Left ventricle myocardium inferior (tissue), 1 donor: ENCODE data around the gene SLC19A2. TPM values are rescaled to one million over a fixed set of nuclear protein-coding genes. Genes with fewer than 3 reads are reported as not detected.

Source experiments
- DNase-seq: peaks from one replicate; pipeline ENCODE4 v3.0.0-alpha.2; 2020
- H3K27ac ChIP-seq: fragments of 200-600 bp; replicated peaks from 2 replicates; pipeline ENCODE4 v1.8.0; 2021
- H3K27me3 ChIP-seq: fragments of 200-600 bp; 2 replicates; pipeline ENCODE4 v1.8.0; 2021; ENCODE audit warnings: low read depth
- H3K36me3 ChIP-seq: fragments of 200-600 bp; 2 replicates; pipeline ENCODE4 v1.8.0; 2021
- H3K4me1 ChIP-seq: fragments of 200-600 bp; 2 replicates; pipeline ENCODE4 v1.8.0; 2021
- H3K4me3 ChIP-seq: fragments of 200-600 bp; 2 replicates; pipeline ENCODE4 v1.8.0; 2021; ENCODE audit warnings: mild to moderate bottlenecking, moderate library complexity
- H3K9me3 ChIP-seq: fragments of 200-600 bp; replicated peaks from 2 replicates; pipeline ENCODE4 v1.8.0; 2021
- intact Hi-C: fragments of 100-400 bp; cut with micrococcal nuclease; formaldehyde crosslinking; loops from one replicate; pipeline ENCODE4 v1.11.0; 2022
- total RNA-seq: library from RNA; stranded (reverse); fragmentation: NEBNext Ultra II Directional; extraction: Animal tissue kit (Norgen Biotek cat#: 25700); gene quantifications from one replicate; pipeline ENCODE4 v1.2.1, GENCODE V29; 2021
- TF ChIP-seq, protein P1 (sequence below): fragments of 200-600 bp; IDR thresholded peaks from 2 replicates; pipeline ENCODE4 v1.8.0; 2021; ENCODE audit warnings: antibody characterized with exemption, mild to moderate bottlenecking, borderline replicate concordance
- donor health status: DM: no; HTN: yes; CAD: no; lungs with severe emphysema.

Gene SLC19A2
- total RNA-seq, 1 donor from 2014 or later: 16.6 TPM

DNA sequence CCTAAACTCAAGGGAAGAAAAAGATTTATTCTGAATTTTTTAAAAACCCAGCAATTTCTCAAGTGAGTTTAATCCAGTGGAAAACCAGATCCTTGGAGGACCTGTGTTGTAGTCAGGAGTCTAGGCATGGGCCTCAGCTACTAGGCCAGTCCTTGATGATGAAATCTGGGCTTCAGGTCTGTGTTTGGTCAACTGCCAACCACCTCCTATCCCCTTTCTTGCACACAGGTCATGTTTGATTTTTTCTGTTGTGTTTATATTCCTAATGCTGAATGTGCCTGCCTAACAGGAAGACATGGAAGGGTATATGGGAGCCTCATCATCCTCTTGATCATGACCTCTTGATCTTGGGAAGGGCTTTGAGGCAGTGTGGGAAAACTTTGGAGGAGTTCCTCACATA lies 38.2 kb upstream of the SLC19A2 start:
- TF ChIP-seq, protein P1, sequence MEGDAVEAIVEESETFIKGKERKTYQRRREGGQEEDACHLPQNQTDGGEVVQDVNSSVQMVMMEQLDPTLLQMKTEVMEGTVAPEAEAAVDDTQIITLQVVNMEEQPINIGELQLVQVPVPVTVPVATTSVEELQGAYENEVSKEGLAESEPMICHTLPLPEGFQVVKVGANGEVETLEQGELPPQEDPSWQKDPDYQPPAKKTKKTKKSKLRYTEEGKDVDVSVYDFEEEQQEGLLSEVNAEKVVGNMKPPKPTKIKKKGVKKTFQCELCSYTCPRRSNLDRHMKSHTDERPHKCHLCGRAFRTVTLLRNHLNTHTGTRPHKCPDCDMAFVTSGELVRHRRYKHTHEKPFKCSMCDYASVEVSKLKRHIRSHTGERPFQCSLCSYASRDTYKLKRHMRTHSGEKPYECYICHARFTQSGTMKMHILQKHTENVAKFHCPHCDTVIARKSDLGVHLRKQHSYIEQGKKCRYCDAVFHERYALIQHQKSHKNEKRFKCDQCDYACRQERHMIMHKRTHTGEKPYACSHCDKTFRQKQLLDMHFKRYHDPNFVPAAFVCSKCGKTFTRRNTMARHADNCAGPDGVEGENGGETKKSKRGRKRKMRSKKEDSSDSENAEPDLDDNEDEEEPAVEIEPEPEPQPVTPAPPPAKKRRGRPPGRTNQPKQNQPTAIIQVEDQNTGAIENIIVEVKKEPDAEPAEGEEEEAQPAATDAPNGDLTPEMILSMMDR: no peak
- H3K27ac ChIP-seq: no peak overlapping the region

DNA sequence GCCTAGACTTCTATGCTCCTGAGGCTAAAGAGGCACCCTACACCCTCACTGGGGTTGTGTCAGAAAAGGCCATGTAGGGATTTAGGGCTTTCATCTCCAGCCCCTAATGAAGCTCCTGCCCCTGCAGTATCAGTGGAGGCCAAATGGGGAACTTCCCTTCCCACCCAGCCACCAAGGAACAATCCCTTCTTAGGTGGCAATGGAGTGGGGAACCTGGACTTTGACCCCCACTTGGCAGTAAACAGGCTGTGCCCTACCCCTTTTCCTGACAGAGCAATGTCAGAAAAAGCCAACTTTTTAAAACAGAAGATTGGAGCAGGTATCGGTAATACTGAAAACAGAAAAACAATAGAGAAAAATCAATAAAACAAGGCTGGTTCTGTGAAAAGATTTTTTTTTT lies 35.5 kb upstream of the SLC19A2 start:
- Histone ChIP-seq H3K36me3 (peaks cover 3% of the 10 kb centered on the region), H3K27ac (no peak overlapping the region), H3K9me3 (no peaks in the 10 kb centered on the region), H3K27me3 (no peaks in the 10 kb centered on the region), H3K4me1 (no peaks in the 10 kb centered on the region), H3K4me3 (no peak overlapping the region)
- intact Hi-C loops: loop anchor here (10.0 kb wide), 1 partner anchor 46 kb away; no protein-coding TSS in a partner anchor
- TF ChIP-seq, protein P1: no peak
- DNase-seq: no peak

More for the DNA sequence above, 38.2 kb upstream of the SLC19A2 start:
- DNase-seq: no peak
- H3K27me3 ChIP-seq: no peaks in the 10 kb centered on the region
- intact Hi-C loops: loop anchor here (10.0 kb wide), 1 partner anchor 49 kb away; no protein-coding TSS in a partner anchor
- H3K4me3 ChIP-seq: no peak overlapping the region
- H3K4me1 ChIP-seq: peaks cover under 1% of the 10 kb centered on the region
- H3K36me3 ChIP-seq: peaks cover 3% of the 10 kb centered on the region
- no peaks in the 10 kb centered on the region for H3K9me3 ChIP-seq

DNA sequence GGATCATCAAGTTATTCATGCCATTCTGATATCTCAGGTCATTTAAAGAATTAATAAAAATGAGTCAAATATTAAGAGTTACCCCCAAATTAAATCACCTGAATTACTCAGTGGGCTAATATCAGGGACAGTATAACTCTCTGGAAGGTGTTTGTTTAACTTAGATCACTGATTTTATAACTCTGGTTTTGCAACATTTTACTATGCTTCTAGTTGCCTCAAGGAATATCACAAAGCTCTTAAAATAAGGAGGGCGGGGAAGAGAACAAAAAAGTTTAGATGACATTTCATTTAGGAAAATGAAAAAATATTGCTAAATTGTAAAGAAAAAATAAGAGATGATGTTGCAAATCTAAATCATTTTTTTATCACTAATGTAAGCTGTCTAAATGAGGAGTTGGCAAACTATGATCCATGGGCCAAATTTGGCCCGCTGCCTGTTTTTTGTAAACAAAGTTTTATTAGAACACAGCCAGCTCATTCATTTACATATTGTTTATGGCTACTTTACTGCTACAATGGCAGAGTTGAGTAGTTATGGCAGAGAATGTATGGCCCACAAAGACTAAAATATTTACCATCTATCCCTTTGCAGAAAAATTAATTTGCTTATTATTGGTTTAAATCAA lies 31.9 kb upstream of the SLC19A2 start:
- H3K4me1 ChIP-seq: no peaks in the 10 kb centered on the region
- H3K4me3 ChIP-seq: no peak overlapping the region
- H3K36me3 ChIP-seq: peaks cover 8% of the 10 kb centered on the region
- no peaks in the 10 kb centered on the region for H3K27me3 ChIP-seq
- H3K27ac ChIP-seq: no peak overlapping the region
- TF ChIP-seq, protein P1: no peak
- H3K9me3 ChIP-seq: no peaks in the 10 kb centered on the region
- intact Hi-C loops: no loop called here
- DNase-seq: no peak

DNA sequence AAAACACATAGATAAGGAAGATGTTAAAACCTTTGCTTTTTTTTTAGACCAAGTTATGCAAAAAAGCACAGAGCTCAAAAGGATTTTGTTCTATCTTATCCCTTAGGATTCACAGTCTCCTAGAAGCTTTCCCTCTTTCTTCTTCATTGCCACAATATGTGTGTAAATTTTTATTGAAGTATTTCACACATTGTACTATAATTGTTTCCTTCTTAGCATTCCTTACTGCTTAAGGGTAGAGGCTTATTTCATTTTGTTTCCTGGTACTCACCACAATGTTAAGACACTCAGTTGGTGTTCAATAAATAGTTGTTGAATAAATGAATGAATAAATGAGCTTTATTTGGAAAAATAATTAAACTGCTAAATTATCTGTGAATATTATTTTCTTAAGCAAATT lies 29.9 kb upstream of the SLC19A2 start:
- TF ChIP-seq, protein P1: no peak
- Histone ChIP-seq H3K4me1 (no peaks in the 10 kb centered on the region), H3K27me3 (no peaks in the 10 kb centered on the region), H3K36me3 (peaks cover 8% of the 10 kb centered on the region), H3K4me3 (no peak overlapping the region), H3K9me3 (no peaks in the 10 kb centered on the region), H3K27ac (no peak overlapping the region)
- intact Hi-C loops: no loop called here
- DNase-seq: no peak

DNA sequence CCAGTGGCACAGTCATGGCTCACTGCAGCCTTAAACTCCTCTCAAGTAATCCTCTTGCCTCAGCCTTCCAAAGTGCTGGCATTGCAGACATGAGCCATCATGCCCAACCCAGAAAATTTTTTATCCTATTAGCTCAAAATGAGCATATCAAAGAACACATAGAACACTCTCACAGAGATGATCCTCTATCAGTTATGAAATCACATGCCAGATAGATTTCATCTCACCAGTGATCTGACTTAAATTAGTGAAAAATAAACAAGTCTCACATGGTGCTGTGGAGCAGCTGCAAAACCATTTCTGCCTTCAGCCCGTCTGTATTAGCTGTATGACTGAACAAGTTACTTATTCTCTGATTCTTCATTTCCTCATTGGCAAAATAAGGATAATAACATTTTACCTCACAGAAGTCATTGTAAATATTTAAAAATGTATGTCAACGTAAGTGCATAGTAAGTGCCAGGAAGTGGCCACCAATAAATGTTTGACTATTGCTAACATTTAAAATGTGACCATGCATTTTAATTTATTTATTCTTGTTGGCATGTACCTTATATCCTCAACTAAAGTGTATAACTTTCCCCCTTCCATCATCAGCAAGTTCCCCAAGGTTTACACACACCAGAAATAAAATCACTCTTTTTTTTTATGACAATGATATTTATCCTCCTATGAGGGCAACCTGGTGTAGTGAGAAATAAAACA lies 29.0 kb upstream of the SLC19A2 start:
- TF ChIP-seq, protein P1: no peak
- H3K4me3 ChIP-seq: no peak overlapping the region
- H3K36me3 ChIP-seq: peaks cover 8% of the 10 kb centered on the region
- peaks cover 1% of the 10 kb centered on the region for H3K4me1 ChIP-seq
- no peak for DNase-seq
- H3K9me3 ChIP-seq: no peaks in the 10 kb centered on the region
- intact Hi-C loops: no loop called here
- no peak overlapping the region for H3K27ac ChIP-seq
- no peaks in the 10 kb centered on the region for H3K27me3 ChIP-seq
